HFFc6 (cell line): Measurements from ENCODE around the gene TOR1AIP1. TPM values are rescaled to one million over a fixed set of nuclear protein-coding genes. Genes with fewer than 3 reads are reported as not detected.

ENCODE experiments used
- DNase-seq: peaks from one replicate; pipeline ENCODE4 v3.0.0-alpha.2; 2018
- H3K27ac Mint-ChIP-seq: 2 replicates; pipeline ENCODE4 v1.8.0; 2020; ENCODE audit warnings: mild to moderate bottlenecking, mixed read lengths
- H3K27me3 Mint-ChIP-seq: 2 replicates; pipeline ENCODE4 v1.8.0; 2021; ENCODE audit warnings: mild to moderate bottlenecking, moderate library complexity, mixed read lengths; ENCODE audit not compliant: insufficient read depth
- H3K36me3 Mint-ChIP-seq: 2 replicates; pipeline ENCODE4 v1.8.0; 2021; ENCODE audit warnings: low read depth, mixed read lengths
- H3K4me1 Mint-ChIP-seq: 2 replicates; pipeline ENCODE4 v1.8.0; 2020; ENCODE audit warnings: low read depth, mixed read lengths
- H3K4me3 Mint-ChIP-seq: 2 replicates; pipeline ENCODE4 v1.8.0; 2020; ENCODE audit warnings: mild to moderate bottlenecking, moderate library complexity, mixed read lengths
- H3K9me3 Mint-ChIP-seq: 2 replicates; pipeline ENCODE4 v1.8.0; 2020; ENCODE audit warnings: mild to moderate bottlenecking, mixed read lengths
- CTCF ChIP-seq: fragments of 200-600 bp; sonication (generic); IDR thresholded peaks from 2 replicates; pipeline ENCODE4 v1.5.0; 2021; ENCODE audit warnings: antibody characterized with exemption, mild to moderate bottlenecking
- total RNA-seq, 6 experiments: library from RNA; stranded (reverse); fragmentation: NEBNext Ultra II Directional; extraction: Animal tissue kit (Norgen Biotek cat#: 25700); gene quantifications; 2 replicates in 1 of 6; 3 replicates in 5 of 6; pipeline ENCODE4 v1.2.3, GENCODE V29; 2021

The TOR1AIP1 gene
- total RNA-seq, 6 experiments from 2014 or later: 39.6 to 51.8 (median 48.9) TPM

GRCh38 chr1:179875596-179876299 lies 6.3 kb upstream of the TOR1AIP1 start:
- no peak for DNase-seq
- Mint-ChIP-seq H3K4me3 (peak overlapping the region; percentile 94), H3K36me3 (peaks cover 32% of the 10 kb centered on the region), H3K4me1 (peaks cover 57% of the 10 kb centered on the region), H3K9me3 (peaks cover 4% of the 10 kb centered on the region), H3K27ac (no peak overlapping the region; the same call in 1 of the 2 replicates), H3K27me3 (no peaks in the 10 kb centered on the region; the same call in 1 of the 2 replicates)
- TF ChIP-seq CTCF: no peak

- peaks cover 59% of the 10 kb centered on the region for H3K4me1 Mint-ChIP-seq
- peak overlapping the region; percentile 90 for H3K27ac Mint-ChIP-seq
- peak overlapping the region; percentile 94 for H3K4me3 Mint-ChIP-seq
- no peaks in the 10 kb centered on the region; the same call in 1 of the 2 replicates for H3K27me3 Mint-ChIP-seq
- peaks cover 4% of the 10 kb centered on the region for H3K9me3 Mint-ChIP-seq
- H3K36me3 Mint-ChIP-seq: peaks cover 32% of the 10 kb centered on the region
- no peak for TF ChIP-seq CTCF
- DNase-seq: peak; percentile 15
Measured at GRCh38 chr1:179876300-179876715, 5.8 kb upstream of the TOR1AIP1 start.

- Mint-ChIP-seq H3K4me1 (peaks cover 57% of the 10 kb centered on the region), H3K9me3 (peaks cover 4% of the 10 kb centered on the region), H3K4me3 (peak within 1 kb of the TSS; percentile 94), H3K27ac (peak within 1 kb of the TSS; percentile 90), H3K27me3 (peaks cover 2% of the 10 kb centered on the region), H3K36me3 (peaks cover 32% of the 10 kb centered on the region)
- no peak for TF ChIP-seq CTCF
- peak; percentile 79 for DNase-seq
Measured at GRCh38 chr1:179877586-179878265, 4.4 kb upstream of the TOR1AIP1 start, which contains the start of gene TOR1AIP2. Gene TOR1AIP2, minus strand, starts transcription at chr1:179877803. Its CDS starts 25,138 bp downstream, at chr1:179852665.

- Mint-ChIP-seq H3K27ac (no peak overlapping the region), H3K4me1 (peaks cover 60% of the 10 kb centered on the region), H3K27me3 (peaks cover 2% of the 10 kb centered on the region), H3K9me3 (peaks cover 4% of the 10 kb centered on the region), H3K4me3 (no peak overlapping the region), H3K36me3 (peaks cover 23% of the 10 kb centered on the region)
- TF ChIP-seq CTCF: no peak
- DNase-seq: no peak
Measured at GRCh38 chr1:179879797-179880196, 2.3 kb upstream of the TOR1AIP1 start.

- peaks cover 17% of the 10 kb centered on the region for H3K36me3 Mint-ChIP-seq
- TF ChIP-seq CTCF: no peak
- peak overlapping the region; percentile 100 for H3K27ac Mint-ChIP-seq
Measured at GRCh38 chr1:179881642-179882252, 338 bp upstream of the TOR1AIP1 start.

More at GRCh38 chr1:179881642-179882252, 338 bp upstream of the TOR1AIP1 start:
- H3K4me3 Mint-ChIP-seq: peak overlapping the region; percentile 96
- DNase-seq: peak; percentile 90
- peaks cover 4% of the 10 kb centered on the region for H3K9me3 Mint-ChIP-seq
- H3K27me3 Mint-ChIP-seq: peaks cover 2% of the 10 kb centered on the region
- H3K4me1 Mint-ChIP-seq: peaks cover 46% of the 10 kb centered on the region
